HCT116 (cell line): ENCODE data around the gene SLC2A1. TPM values are rescaled to one million over a fixed set of nuclear protein-coding genes. Genes with fewer than 3 reads are reported as not detected.

Experiments used
- CTCF ChIP-seq, 3 experiments: fragments of 200-600 bp in 1 of 3; sonication (generic) in 1 of 3; IDR thresholded peaks in 2 of 3; conservative IDR thresholded peaks in 1 of 3; 2 replicates each; pipeline ENCODE4 v1.5.1; 2012 to 2017; ENCODE audit warnings: low read depth in 2 of 3, low read length in 2 of 3, antibody characterized with exemption in 1 of 3, borderline replicate concordance in 1 of 3, control low read depth in 1 of 3, mild to moderate bottlenecking in 1 of 3, mixed read lengths in 1 of 3, mixed run types in 1 of 3, moderate library complexity in 1 of 3; ENCODE audit not compliant: insufficient read depth in 1 of 3
- EZH2 ChIP-seq: fragments of 200-600 bp; sonication (generic); IDR thresholded peaks from 2 replicates; pipeline ENCODE4 v1.6.1; 2017; ENCODE audit warnings: antibody characterized with exemption, mixed run types
- EZH2phosphoT487 ChIP-seq: fragments of 200-600 bp; IDR thresholded peaks from 2 replicates; pipeline ENCODE4 v1.6.1; 2018; ENCODE audit warnings: antibody characterized with exemption, borderline replicate concordance
- FOSL1 ChIP-seq: IDR thresholded peaks from 2 replicates; pipeline ENCODE4 v1.6.1; 2012; ENCODE audit warnings: low read depth
- JUND ChIP-seq: IDR thresholded peaks from 2 replicates; pipeline ENCODE4 v1.6.1; 2012
- MAX ChIP-seq: IDR thresholded peaks from 2 replicates; pipeline ENCODE4 v1.6.1; 2012
- POLR2A ChIP-seq: IDR thresholded peaks from 2 replicates; pipeline ENCODE4 v1.7.0; 2011; ENCODE audit warnings: borderline replicate concordance; ENCODE audit not compliant: insufficient read depth, insufficient read length; ENCODE audit errors: extremely low read depth
- POLR2AphosphoS5 ChIP-seq: IDR thresholded peaks from 2 replicates; pipeline ENCODE4 v1.6.1; 2011; ENCODE audit warnings: mild to moderate bottlenecking, low read depth, low read length, moderate library complexity
- RAD21 ChIP-seq: IDR thresholded peaks from 2 replicates; pipeline ENCODE4 v1.6.1; 2012; ENCODE audit warnings: low read depth, mild to moderate bottlenecking
- SIN3A ChIP-seq: IDR thresholded peaks from 2 replicates; pipeline ENCODE4 v1.6.1; 2012; ENCODE audit warnings: low read depth
- SP1 ChIP-seq: IDR thresholded peaks from 2 replicates; pipeline ENCODE4 v1.6.1; 2012; ENCODE audit warnings: low read depth
- YY1 ChIP-seq: IDR thresholded peaks from 2 replicates; pipeline ENCODE4 v1.6.1; 2011; ENCODE audit warnings: low read length, low read depth, moderate library complexity, mild to moderate bottlenecking; ENCODE audit not compliant: insufficient replicate concordance; ENCODE audit errors: extremely low read depth
- ZFX ChIP-seq: fragments of 450-650 bp; IDR thresholded peaks from 2 replicates; pipeline ENCODE4 v1.6.1; 2017
- ZNF274 ChIP-seq: fragments of 200-500 bp; sonication (Bioruptor generic); IDR thresholded peaks from 2 replicates; pipeline ENCODE4 v1.6.1; 2014; ENCODE audit warnings: mild to moderate bottlenecking, low read depth, low read length, inconsistent platforms
- total RNA-seq: library from RNA; stranded (reverse); gene quantifications from one replicate; pipeline ENCODE4 v1.2.1, GENCODE V29; 2021; ENCODE audit not compliant: unreplicated experiment

The SLC2A1 gene
- total RNA-seq, 1 experiment from 2014 or later, result 248 TPM

GRCh38 chr1:42966688-42967612 lies 8.3 kb upstream of the SLC2A1 start (continued):
- TF ChIP-seq EZH2 (no peak), YY1 (no peak), POLR2A (no peak), JUND (peak; percentile 99), ZFX (no peak), MAX (peak; percentile 95), SP1 (peak; percentile 93), FOSL1 (peak; percentile 98), EZH2phosphoT487 (no peak), RAD21 (0 out of 2 replicates have a peak, but pooled peaks have one; percentile 30), POLR2AphosphoS5 (peak; percentile 74), CTCF (IDR thresholded peaks at IDR 0.05 in 2 of 3, conservative IDR thresholded peaks at IDR 0.05 in 1 of 3; ENCODE audit: borderline replicate concordance in 1 of 3, insufficient read depth in 1 of 3, low read depth in 2 of 3, low read length in 2 of 3) (no peak), ZNF274 (no peak), SIN3A (peak; percentile 97)
